B cell (primary cell): Measurements from ENCODE around the gene HSF4. TPM values are rescaled to one million over a fixed set of nuclear protein-coding genes. Genes with fewer than 3 reads are reported as not detected.

Experiments used
- ATAC-seq: fragments of 200-7000 bp; cut with Tn5 transposase; one replicate; pipeline ENCODE4 v1.10.0; 2021; ENCODE audit warnings: low read depth, mild to moderate bottlenecking, moderate number of reproducible peaks, moderate library complexity
- CTCF ChIA-PET: fragments of 350-600 bp; sonication (Branson Sonifier 250); formaldehyde crosslinking; loops from one replicate; lab custom pipeline; 2021; ENCODE audit warnings: antibody characterized with exemption, inconsistent platforms; lab: Charles Lee
- POLR2A ChIA-PET: fragments of 350-600 bp; sonication (Branson Sonifier 250); formaldehyde crosslinking; loops from one replicate; lab custom pipeline; 2021; ENCODE audit warnings: antibody characterized with exemption; lab: Charles Lee
- DNase-seq: peaks from one replicate; pipeline ENCODE4 v3.0.0; 2013
- H2AFZ ChIP-seq: 2 replicates; pipeline ENCODE4 v1.6.1; 2012; ENCODE audit warnings: mild to moderate bottlenecking, low read depth, low read length; ENCODE audit not compliant: insufficient read depth, poor library complexity, severe bottlenecking
- H3K27ac ChIP-seq, 2 donors: 1 replicate in 1 of 2; 2 replicates in 1 of 2; pipeline ENCODE4 v1.5.1; 2012 to 2013; ENCODE audit warnings: low read length in 2 of 2, mild to moderate bottlenecking in 2 of 2, moderate library complexity in 1 of 2
- H3K27me3 ChIP-seq, 4 experiments: fragments of 200-600 bp in 1 of 4; sonication (generic) in 1 of 4; replicated peaks in 1 of 4; 1 replicate in 2 of 4; 2 replicates in 2 of 4; pipeline versions ENCODE4 v1.6.1 to v1.7.0; 2013 to 2016; ENCODE audit warnings: low read length in 3 of 4, mild to moderate bottlenecking in 2 of 4, mixed read lengths in 1 of 4, moderate library complexity in 1 of 4; ENCODE audit not compliant: insufficient read depth in 4 of 4, control insufficient read depth in 3 of 4; ENCODE audit errors: control extremely low read depth in 1 of 4
- H3K36me3 ChIP-seq, 2 experiments: replicated peaks in 1 of 2; 1 replicate in 1 of 2; 2 replicates in 1 of 2; pipeline versions ENCODE4 v1.6.1 to v1.7.1; 2013; ENCODE audit warnings: low read length in 1 of 2; ENCODE audit not compliant: insufficient read depth in 2 of 2, control insufficient read depth in 1 of 2; ENCODE audit errors: control extremely low read depth in 1 of 2, extremely low read depth in 1 of 2
- H3K4me1 ChIP-seq, 2 donors: fragments of 200-600 bp in 1 of 2; sonication (generic) in 1 of 2; 1 replicate in 1 of 2; 2 replicates in 1 of 2; pipeline versions ENCODE4 v1.5.1 to v1.6.1; 2013 to 2017; ENCODE audit warnings: low read length in 2 of 2; ENCODE audit not compliant: control insufficient read depth in 2 of 2, insufficient read depth in 2 of 2
- H3K4me2 ChIP-seq: replicated peaks from 2 replicates; pipeline ENCODE3; 2012; ENCODE audit warnings: mild to moderate bottlenecking, low read depth, low read length; ENCODE audit not compliant: poor library complexity, severe bottlenecking
- H3K4me3 ChIP-seq, 5 experiments: fragments of 200-600 bp in 1 of 5; sonication (generic) in 1 of 5; 1 replicate in 3 of 5; 2 replicates in 2 of 5; pipeline versions ENCODE4 v1.5.1 to v1.7.0; 2011 to 2016; ENCODE audit warnings: low read length in 4 of 5, mild to moderate bottlenecking in 4 of 5, low read depth in 2 of 5, control low read depth in 1 of 5, moderate library complexity in 1 of 5; ENCODE audit not compliant: insufficient read depth in 1 of 5; ENCODE audit errors: control extremely low read depth in 1 of 5, extremely low read depth in 1 of 5
- H3K79me2 ChIP-seq: fragments of 200-600 bp; sonication (generic); one replicate; pipeline ENCODE4 v1.6.0; 2016; ENCODE audit warnings: low read length; ENCODE audit not compliant: control insufficient read depth, insufficient read depth
- H3K9ac ChIP-seq: fragments of 200-600 bp; sonication (generic); 2 replicates; pipeline ENCODE4 v1.6.1; 2017; ENCODE audit warnings: mild to moderate bottlenecking, low read length, moderate library complexity
- H3K9me3 ChIP-seq, 3 donors: one replicate each; pipeline versions ENCODE4 v1.6.1 to v1.7.1; 2013; ENCODE audit warnings: low read length in 2 of 3; ENCODE audit not compliant: control insufficient read depth in 2 of 3, insufficient read depth in 1 of 3; ENCODE audit errors: control extremely low read depth in 1 of 3
- H4K20me1 ChIP-seq: 2 replicates; pipeline ENCODE4 v1.6.0; 2012; ENCODE audit warnings: mild to moderate bottlenecking, low read length; ENCODE audit not compliant: insufficient read depth, control insufficient read depth, poor library complexity, severe bottlenecking
- H3K27ac Mint-ChIP-seq: one replicate; pipeline ENCODE4 v1.8.0; 2021; ENCODE audit warnings: mixed read lengths
- H3K27me3 Mint-ChIP-seq: one replicate; pipeline ENCODE4 v1.8.0; 2021; ENCODE audit warnings: mixed read lengths
- H3K4me1 Mint-ChIP-seq: one replicate; pipeline ENCODE4 v1.8.0; 2021; ENCODE audit warnings: mixed read lengths
- H3K4me3 Mint-ChIP-seq: one replicate; pipeline ENCODE4 v1.8.0; 2021; ENCODE audit warnings: mixed read lengths
- H3K9me3 Mint-ChIP-seq: one replicate; pipeline ENCODE4 v1.8.0; 2022; ENCODE audit warnings: mixed read lengths; ENCODE audit not compliant: insufficient read depth
- EZH2 ChIP-seq: IDR thresholded peaks from 2 replicates; pipeline ENCODE4 v1.6.1; 2012; ENCODE audit warnings: borderline replicate concordance, low read depth, mild to moderate bottlenecking, moderate library complexity, low read length; ENCODE audit not compliant: insufficient read depth, poor library complexity, severe bottlenecking
- WGBS: methylation state at CpG from one replicate; pipeline ENCODE4 v1.1.5; 2013; ENCODE audit warnings: missing lambda C conversion rate; ENCODE audit not compliant: insufficient coverage; 5-methylcytosine and 5-hydroxymethylcytosine counted together
- intact Hi-C: fragments of 100-400 bp; cut with micrococcal nuclease; formaldehyde crosslinking; loops from one replicate; pipeline ENCODE4 v1.10.0; 2022
- polyA plus RNA-seq: library from polyadenylated mRNA; depleted of rRNA; stranded (reverse); fragments of >200 nt; gene quantifications from 2 replicates; pipeline ENCODE4 v1.2.3, GENCODE V29; 2012
- total RNA-seq, 2 donors: library from RNA; stranded (reverse); fragments of 120-200 nt in 1 of 2; gene quantifications; 1 replicate in 1 of 2; 2 replicates in 1 of 2; pipeline versions ENCODE4 v1.2.3 to v1.2.4, GENCODE V29; 2013 to 2022
- TF ChIP-seq, protein P1 (sequence below): fragments of 200-600 bp; IDR thresholded peaks from one replicate; pipeline ENCODE4 v1.8.0; 2022; ENCODE audit warnings: antibody characterized with exemption, mild to moderate bottlenecking

Gene HSF4
- total and polyA plus RNA-seq, 2 donors (not counting 1 experiment from before 2014, with no cell fraction given) = 11.9 to 12.2 TPM

DNA sequence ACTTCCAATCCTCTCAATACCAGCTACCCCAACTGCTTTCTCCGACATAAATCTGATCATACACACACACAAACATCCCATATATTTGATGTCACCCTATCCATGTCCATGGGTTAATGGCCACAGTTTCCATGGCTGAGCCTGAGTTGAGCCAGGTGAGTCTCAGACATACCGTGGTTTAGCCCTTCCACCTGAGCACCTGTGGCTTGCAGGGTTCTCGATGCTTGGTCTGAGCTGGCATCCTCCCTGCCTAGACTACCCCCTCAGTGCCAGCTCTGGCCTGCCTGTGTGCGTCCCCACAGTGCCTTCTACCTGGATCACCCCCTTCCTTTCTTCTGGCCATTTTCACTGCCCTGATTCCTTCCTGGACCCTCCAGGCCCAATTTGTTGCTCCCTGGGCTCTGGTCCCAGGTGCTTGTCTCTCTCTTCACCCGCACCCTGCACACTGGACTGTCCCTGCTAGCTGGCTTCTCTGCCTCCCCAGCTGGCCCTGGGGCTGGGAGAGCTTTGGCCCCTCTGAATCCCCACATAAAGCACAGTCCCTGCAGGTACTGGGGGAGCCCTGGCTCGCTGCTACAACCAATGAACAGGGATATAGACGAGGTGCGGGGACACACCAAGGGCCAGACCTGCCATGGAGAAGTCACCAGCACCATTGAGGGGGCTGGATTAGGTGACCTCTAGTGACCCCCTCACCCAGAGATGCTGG lies 41.7 kb downstream of the HSF4 start:
- Histone ChIP-seq H3K27me3 (no peaks in the 10 kb centered on the region), H3K27ac (no peak overlapping the region), H3K9ac (no peak overlapping the region), H3K79me2 (no peaks in the 10 kb centered on the region), H4K20me1 (no peaks in the 10 kb centered on the region), H3K36me3 (peaks cover 0 to 20% of the 10 kb centered on the region in 2 experiments), H3K4me1 (no peaks in the 10 kb centered on the region), H3K9me3 (no peaks in the 10 kb centered on the region), H3K4me2 (no peak overlapping the region), H2AFZ (no peak overlapping the region), H3K4me3 (no peak overlapping the region)
- Mint-ChIP-seq H3K4me3 (no peak overlapping the region), H3K27ac (peak overlapping the region; percentile 15), H3K4me1 (no peaks in the 10 kb centered on the region), H3K27me3 (no peaks in the 10 kb centered on the region), H3K9me3 (no peaks in the 10 kb centered on the region)
- DNase-seq (no peak), ATAC-seq (no peak)
- CTCF ChIA-PET = no interaction called here
- TF ChIP-seq, protein P1, sequence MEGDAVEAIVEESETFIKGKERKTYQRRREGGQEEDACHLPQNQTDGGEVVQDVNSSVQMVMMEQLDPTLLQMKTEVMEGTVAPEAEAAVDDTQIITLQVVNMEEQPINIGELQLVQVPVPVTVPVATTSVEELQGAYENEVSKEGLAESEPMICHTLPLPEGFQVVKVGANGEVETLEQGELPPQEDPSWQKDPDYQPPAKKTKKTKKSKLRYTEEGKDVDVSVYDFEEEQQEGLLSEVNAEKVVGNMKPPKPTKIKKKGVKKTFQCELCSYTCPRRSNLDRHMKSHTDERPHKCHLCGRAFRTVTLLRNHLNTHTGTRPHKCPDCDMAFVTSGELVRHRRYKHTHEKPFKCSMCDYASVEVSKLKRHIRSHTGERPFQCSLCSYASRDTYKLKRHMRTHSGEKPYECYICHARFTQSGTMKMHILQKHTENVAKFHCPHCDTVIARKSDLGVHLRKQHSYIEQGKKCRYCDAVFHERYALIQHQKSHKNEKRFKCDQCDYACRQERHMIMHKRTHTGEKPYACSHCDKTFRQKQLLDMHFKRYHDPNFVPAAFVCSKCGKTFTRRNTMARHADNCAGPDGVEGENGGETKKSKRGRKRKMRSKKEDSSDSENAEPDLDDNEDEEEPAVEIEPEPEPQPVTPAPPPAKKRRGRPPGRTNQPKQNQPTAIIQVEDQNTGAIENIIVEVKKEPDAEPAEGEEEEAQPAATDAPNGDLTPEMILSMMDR = no peak
- no peak for TF ChIP-seq EZH2
- POLR2A ChIA-PET = no interaction called here
- intact Hi-C loops = no loop called here
- WGBS = 97% methylated on average over 6 of the region's 8 CpGs

DNA sequence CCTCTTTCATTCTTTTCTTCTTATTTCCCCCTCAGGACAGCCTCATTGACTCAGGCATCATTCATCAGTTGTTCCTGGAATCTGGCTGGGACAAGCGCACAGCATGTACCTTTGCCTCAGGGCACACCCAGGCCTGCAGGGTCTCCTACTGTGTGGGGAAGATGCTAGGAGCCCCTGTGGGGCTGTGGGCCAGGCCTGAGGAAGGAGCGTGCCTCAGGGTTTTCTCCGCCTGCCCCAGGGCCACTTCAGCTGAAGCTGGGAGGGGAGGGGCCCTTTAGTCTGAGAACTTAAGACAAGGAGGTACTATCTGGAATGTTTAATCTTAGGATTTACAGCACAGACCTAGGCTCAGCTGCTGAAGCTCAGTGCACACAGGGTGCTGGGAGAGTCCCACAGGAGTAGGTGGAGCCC lies 42.3 kb downstream of the HSF4 start:
- intact Hi-C loops = no loop called here
- WGBS = 100% methylated on average over 3 of the region's 3 CpGs
- no peak overlapping the region for H3K27ac Mint-ChIP-seq

More for the DNA sequence above, 42.3 kb downstream of the HSF4 start:
- Histone ChIP-seq H3K27me3 (no peaks in the 10 kb centered on the region), H2AFZ (no peak overlapping the region), H4K20me1 (no peaks in the 10 kb centered on the region), H3K4me2 (no peak overlapping the region), H3K9me3 (no peaks in the 10 kb centered on the region), H3K79me2 (no peaks in the 10 kb centered on the region), H3K27ac (no peak overlapping the region), H3K4me3 (no peak overlapping the region), H3K9ac (no peak overlapping the region), H3K4me1 (no peaks in the 10 kb centered on the region), H3K36me3 (peaks cover 0 to 16% of the 10 kb centered on the region in 2 experiments)
- ChIA-PET CTCF (no interaction called here), POLR2A (no interaction called here)
- no peak for ATAC-seq
- Mint-ChIP-seq H3K4me1 (no peaks in the 10 kb centered on the region), H3K4me3 (no peak overlapping the region), H3K9me3 (no peaks in the 10 kb centered on the region), H3K27me3 (no peaks in the 10 kb centered on the region)
- DNase-seq = no peak
- TF ChIP-seq EZH2 = no peak
- TF ChIP-seq, protein P1 = no peak
